Measurements from ENCODE around the gene MAPT. TPM values are rescaled to one million over a fixed set of nuclear protein-coding genes. Genes with fewer than 3 reads are reported as not detected.

The MAPT gene
- total RNA-seq, 3 donors from 2014 or later (not counting 1 experiment from before 2014, with no cell fraction given) = 0.14 to 1.3 (median 0.58) TPM

DNA sequence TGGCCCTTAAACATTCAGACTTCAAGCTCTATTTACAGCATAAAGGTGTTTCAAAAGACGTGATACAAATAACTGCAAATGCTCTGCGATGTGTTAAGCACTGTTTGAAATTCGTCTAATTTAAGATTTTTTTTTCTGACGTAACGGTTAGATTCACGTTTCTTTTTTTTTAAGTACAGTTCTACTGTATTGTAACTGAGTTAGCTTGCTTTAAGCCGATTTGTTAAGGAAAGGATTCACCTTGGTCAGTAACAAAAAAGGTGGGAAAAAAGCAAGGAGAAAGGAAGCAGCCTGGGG is 681 bp upstream of the MAPT start:
- peaks cover 33% of the 10 kb centered on the region for H3K27me3 ChIP-seq (ENCODE audit: control insufficient read depth, insufficient read depth, low read length)
- WGBS (ENCODE audit: insufficient coverage) = 66% methylated on average over 7 of the region's 7 CpGs

DNA sequence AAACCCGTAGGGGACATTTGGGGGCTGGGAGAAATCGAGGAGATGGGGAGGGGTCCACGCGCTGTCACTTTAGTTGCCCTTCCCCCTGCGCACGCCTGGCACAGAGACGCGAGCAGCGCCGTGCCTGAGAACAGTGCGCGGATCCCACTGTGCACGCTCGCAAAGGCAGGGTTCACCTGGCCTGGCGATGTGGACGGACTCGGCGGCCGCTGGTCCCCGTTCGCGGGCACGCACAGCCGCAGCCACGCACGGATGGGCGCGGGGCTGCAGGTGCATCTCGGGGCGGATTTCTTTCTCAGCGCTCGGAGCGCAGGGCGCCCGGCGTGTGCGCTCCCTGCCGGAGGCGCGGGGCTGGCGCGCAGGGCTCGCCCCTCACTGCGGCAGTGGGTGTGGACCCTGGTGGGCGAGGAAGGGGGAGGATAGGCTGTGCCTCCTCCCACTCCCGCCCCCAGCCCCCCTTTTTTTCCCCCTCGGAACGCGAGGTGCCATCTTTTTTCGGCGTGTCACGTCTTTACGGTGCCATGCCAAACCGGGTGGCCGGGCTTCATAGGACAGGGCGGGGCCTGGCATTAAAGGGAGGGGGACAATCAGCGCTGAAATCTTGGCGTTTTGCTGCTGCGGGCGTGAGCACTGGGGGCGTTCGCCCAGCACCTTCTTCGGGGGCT is 1.1 kb downstream of the MAPT start:
- TF ChIP-seq, protein P1, sequence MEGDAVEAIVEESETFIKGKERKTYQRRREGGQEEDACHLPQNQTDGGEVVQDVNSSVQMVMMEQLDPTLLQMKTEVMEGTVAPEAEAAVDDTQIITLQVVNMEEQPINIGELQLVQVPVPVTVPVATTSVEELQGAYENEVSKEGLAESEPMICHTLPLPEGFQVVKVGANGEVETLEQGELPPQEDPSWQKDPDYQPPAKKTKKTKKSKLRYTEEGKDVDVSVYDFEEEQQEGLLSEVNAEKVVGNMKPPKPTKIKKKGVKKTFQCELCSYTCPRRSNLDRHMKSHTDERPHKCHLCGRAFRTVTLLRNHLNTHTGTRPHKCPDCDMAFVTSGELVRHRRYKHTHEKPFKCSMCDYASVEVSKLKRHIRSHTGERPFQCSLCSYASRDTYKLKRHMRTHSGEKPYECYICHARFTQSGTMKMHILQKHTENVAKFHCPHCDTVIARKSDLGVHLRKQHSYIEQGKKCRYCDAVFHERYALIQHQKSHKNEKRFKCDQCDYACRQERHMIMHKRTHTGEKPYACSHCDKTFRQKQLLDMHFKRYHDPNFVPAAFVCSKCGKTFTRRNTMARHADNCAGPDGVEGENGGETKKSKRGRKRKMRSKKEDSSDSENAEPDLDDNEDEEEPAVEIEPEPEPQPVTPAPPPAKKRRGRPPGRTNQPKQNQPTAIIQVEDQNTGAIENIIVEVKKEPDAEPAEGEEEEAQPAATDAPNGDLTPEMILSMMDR (IDR thresholded peaks at IDR 0.05) = no peak
- no peaks in the 10 kb centered on the region for H3K9me3 Mint-ChIP-seq
- H3K4me3 Mint-ChIP-seq = peak overlapping the region; percentile 93
- Histone ChIP-seq H3K27me3 (ENCODE audit: control insufficient read depth, insufficient read depth, low read length) (peaks cover 38% of the 10 kb centered on the region), H3K4me1 (ENCODE audit: control insufficient read depth, insufficient read depth, low read length) (peaks cover 31% of the 10 kb centered on the region), H3K9me3 (ENCODE audit: control insufficient read depth, insufficient read depth, low read length) (no peaks in the 10 kb centered on the region), H3K27ac (ENCODE audit: low read length) (no peak overlapping the region), H3K36me3 (ENCODE audit: control insufficient read depth, insufficient read depth, low read length) (no peaks in the 10 kb centered on the region), H3K4me3 (ENCODE audit: low read length) (peak overlapping the region; percentile 52)
- peak overlapping the region in 1 of 2 donors; percentile 84 for H3K27ac Mint-ChIP-seq
- DNase-seq (peak in 1 of 2 donors; percentile 63), ATAC-seq (no peak)
- peaks cover 27 to 35% of the 10 kb centered on the region in 2 donors for H3K27me3 Mint-ChIP-seq (ENCODE audit: low read depth in 2 of 2)
- intact Hi-C loops (cut with micrococcal nuclease) = no loop called here
- H3K36me3 Mint-ChIP-seq = no peaks in the 10 kb centered on the region
- H3K4me1 Mint-ChIP-seq = peaks cover 5 to 13% of the 10 kb centered on the region in 2 donors
- WGBS (ENCODE audit: insufficient coverage) = under 1% methylated on average over 61 of the region's 63 CpGs

More for the DNA sequence above, 681 bp upstream of the MAPT start:
- Mint-ChIP-seq H3K4me3 (peak overlapping the region; percentile 93), H3K27me3 (ENCODE audit: low read depth in 2 of 2) (peaks cover 19 to 22% of the 10 kb centered on the region in 2 donors), H3K27ac (peak overlapping the region; percentile 63 to 84), H3K9me3 (no peaks in the 10 kb centered on the region), H3K4me1 (peaks cover 5 to 13% of the 10 kb centered on the region in 2 donors), H3K36me3 (no peaks in the 10 kb centered on the region)
- TF ChIP-seq, protein P1 (IDR thresholded peaks at IDR 0.05) = no peak
- ATAC-seq (no peak), DNase-seq (no peak)
- no peak overlapping the region for H3K27ac ChIP-seq (ENCODE audit: low read length)
- no peaks in the 10 kb centered on the region for H3K9me3 ChIP-seq (ENCODE audit: control insufficient read depth, insufficient read depth, low read length)
- intact Hi-C loops (cut with micrococcal nuclease) = no loop called here
- peak overlapping the region; percentile 55 for H3K4me3 ChIP-seq (ENCODE audit: low read length)
- peaks cover 31% of the 10 kb centered on the region for H3K4me1 ChIP-seq (ENCODE audit: control insufficient read depth, insufficient read depth, low read length)
- no peaks in the 10 kb centered on the region for H3K36me3 ChIP-seq (ENCODE audit: control insufficient read depth, insufficient read depth, low read length)

DNA sequence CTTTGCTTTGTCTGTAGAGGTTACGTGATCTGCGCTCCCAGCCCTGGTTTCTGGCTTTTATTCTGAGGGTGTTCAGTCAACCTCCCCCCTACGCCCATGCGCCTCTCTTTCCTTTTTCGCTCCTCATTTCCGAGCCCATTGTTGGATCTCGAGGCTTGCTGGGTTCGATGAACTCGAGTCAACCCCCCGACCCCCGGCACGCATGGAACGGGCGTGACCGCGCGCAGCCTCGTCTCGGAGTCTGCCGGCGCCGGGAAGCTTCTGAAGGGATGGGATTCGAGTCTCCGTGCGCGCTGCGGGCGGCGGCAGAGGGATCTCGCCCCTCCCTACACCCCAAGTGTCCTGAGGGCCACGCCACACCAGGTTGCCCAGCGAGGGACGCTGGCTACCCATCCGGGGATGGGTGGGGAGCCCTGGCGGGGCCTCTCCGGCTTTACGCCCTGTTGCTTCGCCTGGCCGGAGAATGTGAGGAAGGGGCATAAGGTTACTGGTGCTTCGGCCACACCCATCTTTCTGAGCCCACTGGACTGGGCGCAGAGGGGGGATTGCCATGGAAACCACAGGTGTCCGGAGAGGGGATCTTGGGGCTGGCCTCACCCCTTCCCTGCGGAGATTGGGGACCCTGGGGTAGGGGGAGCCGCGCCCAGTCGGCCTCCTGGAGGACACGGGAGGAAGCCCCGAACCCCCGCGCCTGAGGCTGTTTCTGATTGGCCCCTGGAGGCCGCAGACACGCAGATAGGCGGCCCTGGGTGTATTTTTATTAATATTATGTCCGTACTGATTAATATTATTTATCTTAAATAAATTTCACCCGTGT is 1.8 kb downstream of the MAPT start:
- Histone ChIP-seq H3K4me3 (ENCODE audit: low read length) (no peak overlapping the region), H3K27me3 (ENCODE audit: control insufficient read depth, insufficient read depth, low read length) (peaks cover 38% of the 10 kb centered on the region), H3K36me3 (ENCODE audit: control insufficient read depth, insufficient read depth, low read length) (no peaks in the 10 kb centered on the region), H3K9me3 (ENCODE audit: control insufficient read depth, insufficient read depth, low read length) (no peaks in the 10 kb centered on the region), H3K27ac (ENCODE audit: low read length) (no peak overlapping the region), H3K4me1 (ENCODE audit: control insufficient read depth, insufficient read depth, low read length) (peaks cover 31% of the 10 kb centered on the region)
- H3K36me3 Mint-ChIP-seq = no peaks in the 10 kb centered on the region
- TF ChIP-seq, protein P1 (IDR thresholded peaks at IDR 0.05) = no peak
- ATAC-seq (no peak), DNase-seq (no peak)
- no peaks in the 10 kb centered on the region for H3K9me3 Mint-ChIP-seq
- WGBS (ENCODE audit: insufficient coverage) = 12% methylated on average over 51 of the region's 55 CpGs
- peaks cover 29 to 35% of the 10 kb centered on the region in 2 donors for H3K27me3 Mint-ChIP-seq (ENCODE audit: low read depth in 2 of 2)
- H3K27ac Mint-ChIP-seq = no peak overlapping the region
- H3K4me3 Mint-ChIP-seq = peak overlapping the region; percentile 69
- intact Hi-C loops (cut with micrococcal nuclease) = no loop called here
- peaks cover 5 to 13% of the 10 kb centered on the region in 2 donors for H3K4me1 Mint-ChIP-seq

All from natural killer cell (primary cell).